ENCODE measurements around the gene EDEM2.
"Not testable (repeated sequence)": the region's sequence is repeated elsewhere in the genome, so short reads cannot be mapped to it uniquely, and the experiment has no call there.

Gene EDEM2

GRCh38 chr20:35122756-35123405 is 24.3 kb downstream of the EDEM2 start:
- H3K4me3 ChIP-seq (ENCODE audit: low read length) = no peak overlapping the region
- TF ChIP-seq ZNF274 (IDR thresholded peaks at IDR 0.05; ENCODE audit: low read depth, low read length) = no peak

GRCh38 chr20:35121186-35121585 is 25.9 kb downstream of the EDEM2 start:
- TF ChIP-seq ZNF274 (IDR thresholded peaks at IDR 0.05; ENCODE audit: low read depth, low read length) = no peak

DNA sequence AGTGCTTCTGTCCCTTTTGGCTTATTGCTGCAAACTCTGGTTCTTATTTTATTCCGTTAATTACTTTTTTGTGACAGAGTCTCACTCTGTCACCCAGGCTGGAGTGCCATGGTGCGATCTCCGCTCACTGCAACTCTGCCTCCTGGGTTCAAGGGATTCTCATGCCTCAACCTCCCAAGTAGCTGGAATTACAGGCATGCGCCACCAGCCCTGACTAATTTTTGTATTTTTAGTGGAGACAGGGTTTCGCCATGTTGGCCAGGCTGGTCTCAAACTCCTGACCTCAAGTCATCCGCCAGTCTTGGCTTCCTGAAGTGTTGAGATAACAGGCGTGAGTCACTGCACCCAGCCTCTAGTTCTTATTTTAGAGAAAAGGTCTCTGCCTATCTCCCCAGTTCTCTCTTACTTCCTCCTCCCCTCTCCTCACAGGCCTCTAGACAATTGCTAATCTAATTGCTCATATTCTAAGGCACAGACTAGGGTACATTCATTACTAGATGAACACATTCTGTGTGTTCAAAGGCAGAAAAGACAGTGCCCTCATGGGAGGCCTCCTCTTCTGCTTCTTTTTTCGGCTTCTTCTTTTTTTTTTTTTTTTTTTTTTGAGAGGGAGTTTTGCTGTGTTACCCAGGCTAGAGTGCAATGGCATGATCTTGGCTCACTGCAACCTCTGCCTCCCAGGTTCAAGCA is 27.0 kb downstream of the EDEM2 start:
- TF ChIP-seq ZNF274 (IDR thresholded peaks at IDR 0.05; ENCODE audit: low read depth, low read length) = no peak
- H3K4me3 ChIP-seq (ENCODE audit: low read length) = no peak overlapping the region

More at GRCh38 chr20:35121186-35121585, 25.9 kb downstream of the EDEM2 start:
- no peak overlapping the region for H3K4me3 ChIP-seq (ENCODE audit: low read length)

DNA sequence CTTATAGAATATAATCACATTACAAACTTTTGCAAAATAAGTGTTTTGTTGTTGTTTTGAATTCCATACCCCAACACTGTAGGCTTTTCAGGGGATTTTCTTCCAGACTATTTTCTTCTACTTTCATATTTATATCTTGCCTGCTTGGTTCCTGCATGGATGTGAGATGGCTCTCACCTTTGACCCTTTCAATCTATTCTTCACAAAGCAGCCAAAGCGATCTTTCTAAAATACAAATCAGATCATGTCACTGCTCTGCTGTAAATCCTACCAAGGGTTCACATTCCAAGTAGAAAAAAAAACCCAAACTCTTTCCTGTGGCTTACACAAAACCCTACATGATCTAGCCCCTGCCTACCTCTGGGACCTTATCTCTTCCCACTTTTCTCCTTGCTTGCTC is 29.5 kb downstream of the EDEM2 start:
- TF ChIP-seq ZNF274 (IDR thresholded peaks at IDR 0.05; ENCODE audit: low read depth, low read length) = no peak
- no peak overlapping the region for H3K4me3 ChIP-seq (ENCODE audit: low read length)

GRCh38 chr20:35117196-35117595 is 29.9 kb downstream of the EDEM2 start:
- no peak for TF ChIP-seq ZNF274 (IDR thresholded peaks at IDR 0.05; ENCODE audit: low read depth, low read length)
- no peak overlapping the region for H3K4me3 ChIP-seq (ENCODE audit: low read length)

GRCh38 chr20:35116258-35116657 is 30.9 kb downstream of the EDEM2 start:
- no peak for TF ChIP-seq ZNF274 (IDR thresholded peaks at IDR 0.05; ENCODE audit: low read depth, low read length)
- no peak overlapping the region for H3K4me3 ChIP-seq (ENCODE audit: low read length)

DNA sequence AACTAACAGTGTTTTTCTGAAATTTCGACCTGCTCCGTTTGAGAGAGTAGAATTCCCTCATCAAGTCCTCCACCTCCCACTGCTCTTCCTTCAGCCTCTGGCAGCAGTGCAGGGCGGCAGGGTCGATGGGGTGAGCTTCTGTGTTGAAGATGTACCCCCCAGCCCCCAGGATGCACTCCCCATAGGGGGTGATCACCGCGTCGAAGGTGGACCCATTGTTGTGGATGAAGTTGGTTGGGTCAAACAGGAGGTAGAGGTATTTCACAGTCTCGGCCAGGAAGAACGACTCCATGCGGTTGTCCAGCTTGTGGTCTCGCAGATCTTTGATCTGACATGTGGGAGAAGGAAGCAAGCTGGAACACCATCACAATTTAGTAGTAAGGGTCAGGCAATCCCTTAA is 31.5 kb downstream of the EDEM2 start:
- H3K4me3 ChIP-seq (ENCODE audit: low read length) = no peak overlapping the region
- TF ChIP-seq ZNF274 (IDR thresholded peaks at IDR 0.05; ENCODE audit: low read depth, low read length) = no peak

DNA sequence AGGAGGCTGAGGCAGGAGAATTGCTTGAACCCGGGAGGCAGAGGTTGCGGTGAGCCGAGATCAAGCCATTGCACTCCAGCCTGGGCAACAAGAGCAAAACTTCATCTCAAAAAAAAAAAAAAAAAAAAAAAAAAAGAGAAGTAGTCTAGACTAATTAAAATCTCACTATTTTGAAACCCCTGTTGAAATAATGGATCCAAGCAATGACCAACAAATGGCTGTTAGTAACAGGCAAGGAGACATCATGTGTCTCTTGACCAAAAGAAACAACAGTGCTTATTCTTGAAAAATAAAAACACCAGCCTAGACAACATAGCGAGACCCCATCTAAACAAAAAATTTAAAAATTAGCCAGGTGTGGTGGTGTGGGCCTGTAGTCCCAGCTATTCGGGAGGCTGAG is 34.9 kb downstream of the EDEM2 start:
- not testable (repeated sequence) for H3K4me3 ChIP-seq (ENCODE audit: low read length)

GRCh38 chr20:35111141-35111888 is 35.8 kb downstream of the EDEM2 start:
- TF ChIP-seq ZNF274 (IDR thresholded peaks at IDR 0.05; ENCODE audit: low read depth, low read length) = no peak
- no peak overlapping the region for H3K4me3 ChIP-seq (ENCODE audit: low read length)

- no peak overlapping the region for H3K4me3 ChIP-seq (ENCODE audit: low read length)
- no peak for TF ChIP-seq ZNF274 (IDR thresholded peaks at IDR 0.05; ENCODE audit: low read depth, low read length)
Observed at GRCh38 chr20:35108921-35109320, 38.2 kb downstream of the EDEM2 start.

GRCh38 chr20:35106827-35107380 is 40.2 kb downstream of the EDEM2 start:
- no peak for TF ChIP-seq ZNF274 (IDR thresholded peaks at IDR 0.05; ENCODE audit: low read depth, low read length)
- no peak overlapping the region for H3K4me3 ChIP-seq (ENCODE audit: low read length)

GRCh38 chr20:35104685-35105295 is 42.3 kb downstream of the EDEM2 start:
- no peak overlapping the region for H3K4me3 ChIP-seq (ENCODE audit: low read length)
- no peak for TF ChIP-seq ZNF274 (IDR thresholded peaks at IDR 0.05; ENCODE audit: low read depth, low read length)

DNA sequence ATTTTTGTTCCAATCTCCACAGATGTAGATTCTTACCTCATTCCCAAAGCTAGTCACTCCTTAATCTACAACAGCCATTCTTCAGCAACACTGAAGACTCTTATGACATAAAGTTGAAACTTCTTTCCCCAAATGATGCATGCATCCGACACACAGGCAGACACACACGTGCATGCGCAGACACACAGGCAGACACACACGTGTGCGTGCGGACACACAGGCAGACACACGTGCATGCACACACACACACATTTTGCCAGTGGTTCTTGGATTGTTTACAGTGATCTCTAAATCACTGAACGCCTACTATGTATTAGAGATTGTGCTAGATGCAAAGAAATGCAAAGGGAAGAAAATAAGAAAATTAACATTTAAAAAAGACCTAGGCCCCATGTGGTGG is 45.5 kb downstream of the EDEM2 start:
- TF ChIP-seq ZNF274 (IDR thresholded peaks at IDR 0.05; ENCODE audit: low read depth, low read length) = no peak
- no peak overlapping the region for H3K4me3 ChIP-seq (ENCODE audit: low read length)

DNA sequence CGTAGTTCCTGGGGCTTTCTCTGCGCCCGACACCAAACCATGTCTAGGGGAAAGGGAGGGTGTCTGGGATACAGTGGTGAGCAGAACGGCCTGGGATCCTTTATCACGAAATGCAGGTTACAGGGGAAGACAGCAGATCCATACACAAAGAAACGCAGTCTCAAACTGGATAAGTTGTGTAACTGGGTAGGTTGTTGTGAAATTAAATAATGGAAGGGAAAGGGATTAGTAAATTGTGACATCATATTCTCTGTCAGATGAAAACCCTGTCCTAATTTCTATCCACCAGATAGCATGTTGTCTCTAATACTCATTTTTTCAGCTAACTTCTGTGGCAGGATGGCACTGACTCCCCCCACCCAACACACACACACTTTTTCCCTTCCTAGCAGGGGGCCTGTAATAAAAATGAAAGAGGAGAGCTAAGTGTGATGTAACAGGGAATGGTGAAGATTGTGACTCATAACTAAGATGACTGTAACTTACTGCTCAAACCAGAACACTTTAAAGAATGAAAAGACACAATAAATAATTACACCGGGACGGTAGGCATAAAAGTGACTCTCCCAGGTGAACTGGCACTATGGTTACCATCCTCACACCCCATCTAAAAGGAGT is 53.8 kb downstream of the EDEM2 start:
- TF ChIP-seq ZNF274 (IDR thresholded peaks at IDR 0.05; ENCODE audit: low read depth, low read length) = no peak
- no peak overlapping the region; the same call in 1 of the 2 replicates for H3K4me3 ChIP-seq (ENCODE audit: low read length)

Data from GM08714 (cell line).